Osteoblast (primary cell): ENCODE data around the gene MLANA. TPM values are rescaled to one million over a fixed set of nuclear protein-coding genes. Genes with fewer than 3 reads are reported as not detected.

Experiments
- DNase-seq: peaks from one replicate; pipeline ENCODE4 v3.0.0; 2011; ENCODE audit warnings: low spot score, mixed read lengths; ENCODE audit not compliant: insufficient read length; ENCODE audit errors: missing footprints
- H2AFZ ChIP-seq: 2 replicates; pipeline ENCODE4 v1.6.0; 2011; ENCODE audit warnings: mild to moderate bottlenecking, low read length
- H3K27ac ChIP-seq: 2 replicates; pipeline ENCODE4 v1.5.1; 2011; ENCODE audit warnings: mild to moderate bottlenecking, low read depth, low read length, moderate library complexity
- H3K27me3 ChIP-seq: 2 replicates; pipeline ENCODE4 v1.6.0; 2012; ENCODE audit warnings: mild to moderate bottlenecking, control low read depth, inconsistent platforms, low read length, moderate library complexity; ENCODE audit not compliant: insufficient read depth
- H3K36me3 ChIP-seq: 2 replicates; pipeline ENCODE4 v1.5.1; 2011; ENCODE audit warnings: mild to moderate bottlenecking, low read length, control low read depth, moderate library complexity; ENCODE audit not compliant: insufficient read depth
- H3K4me1 ChIP-seq: 2 replicates; pipeline ENCODE4 v1.5.1; 2011; ENCODE audit warnings: mild to moderate bottlenecking, low read length, control low read depth, moderate library complexity; ENCODE audit not compliant: insufficient read depth
- H3K4me2 ChIP-seq: 2 replicates; pipeline ENCODE4 v1.6.0; 2011; ENCODE audit warnings: mild to moderate bottlenecking, low read length; ENCODE audit not compliant: insufficient read depth
- H3K4me3 ChIP-seq: fragments of 200-600 bp; sonication (generic); 3 replicates; pipeline ENCODE4 v1.5.1; 2012; ENCODE audit warnings: mild to moderate bottlenecking, low read length, inconsistent platforms; ENCODE audit not compliant: insufficient read depth
- H3K79me2 ChIP-seq: 2 replicates; pipeline ENCODE4 v1.6.0; 2012; ENCODE audit warnings: mild to moderate bottlenecking, low read length, control low read depth, inconsistent platforms; ENCODE audit not compliant: insufficient read depth
- H3K9me3 ChIP-seq: 2 replicates; pipeline ENCODE4 v1.5.1; 2011; ENCODE audit warnings: low read depth, low read length, control low read depth
- H4K20me1 ChIP-seq: 2 replicates; pipeline ENCODE4 v1.6.0; 2012; ENCODE audit warnings: mild to moderate bottlenecking, low read length, control low read depth; ENCODE audit not compliant: insufficient read depth
- total RNA-seq: library from RNA; depleted of rRNA; stranded (reverse); fragments of >200 nt; gene quantifications from 2 replicates; pipeline ENCODE4 v1.2.3, GENCODE V29; 2012
- TF ChIP-seq, protein P1 (sequence below): IDR thresholded peaks from 2 replicates; pipeline ENCODE4 v1.5.1; 2011; ENCODE audit warnings: mild to moderate bottlenecking, low read depth, low read length, moderate library complexity; ENCODE audit errors: extremely low read depth

The MLANA gene, protein sequence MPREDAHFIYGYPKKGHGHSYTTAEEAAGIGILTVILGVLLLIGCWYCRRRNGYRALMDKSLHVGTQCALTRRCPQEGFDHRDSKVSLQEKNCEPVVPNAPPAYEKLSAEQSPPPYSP
- total RNA-seq = under 0.01 TPM in 1 of 2 replicates, not detected in the other

DNA sequence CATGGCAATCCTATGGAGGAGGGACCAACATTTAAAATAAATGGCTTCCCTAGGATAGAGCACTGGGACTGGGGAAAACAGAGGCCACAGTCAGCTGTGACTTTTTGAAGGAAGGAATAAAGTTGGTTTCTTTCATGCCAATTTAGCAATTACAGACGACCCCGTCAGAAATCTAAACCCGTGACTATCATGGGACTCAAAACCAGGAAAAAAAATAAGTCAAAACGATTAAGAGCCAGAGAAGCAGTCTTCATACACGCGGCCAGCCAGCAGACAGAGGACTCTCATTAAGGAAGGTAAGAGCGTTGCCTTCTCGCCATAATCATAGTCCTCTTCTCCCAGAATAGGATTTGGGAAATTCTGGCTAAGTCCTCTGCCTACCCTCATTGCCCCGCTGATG lies at the start of gene MLANA:
TSS of gene MLANA (plus strand) at position 249 of the 400 bp plus-strand sequence. CDS start 1,586 bp downstream, outside the sequence.
- no peaks in the 10 kb centered on the region for H3K79me2 ChIP-seq
- no peak within 1 kb of the TSS for H3K27ac ChIP-seq
- peaks cover 24% of the 10 kb centered on the region for H3K27me3 ChIP-seq
- H4K20me1 ChIP-seq = no peaks in the 10 kb centered on the region
- H2AFZ ChIP-seq = no peak within 1 kb of the TSS
- H3K4me2 ChIP-seq = no peak within 1 kb of the TSS
- H3K36me3 ChIP-seq = no peaks in the 10 kb centered on the region
- H3K4me3 ChIP-seq = no peak within 1 kb of the TSS
- DNase-seq = no peak
- no peaks in the 10 kb centered on the region for H3K4me1 ChIP-seq
- TF ChIP-seq, protein P1, sequence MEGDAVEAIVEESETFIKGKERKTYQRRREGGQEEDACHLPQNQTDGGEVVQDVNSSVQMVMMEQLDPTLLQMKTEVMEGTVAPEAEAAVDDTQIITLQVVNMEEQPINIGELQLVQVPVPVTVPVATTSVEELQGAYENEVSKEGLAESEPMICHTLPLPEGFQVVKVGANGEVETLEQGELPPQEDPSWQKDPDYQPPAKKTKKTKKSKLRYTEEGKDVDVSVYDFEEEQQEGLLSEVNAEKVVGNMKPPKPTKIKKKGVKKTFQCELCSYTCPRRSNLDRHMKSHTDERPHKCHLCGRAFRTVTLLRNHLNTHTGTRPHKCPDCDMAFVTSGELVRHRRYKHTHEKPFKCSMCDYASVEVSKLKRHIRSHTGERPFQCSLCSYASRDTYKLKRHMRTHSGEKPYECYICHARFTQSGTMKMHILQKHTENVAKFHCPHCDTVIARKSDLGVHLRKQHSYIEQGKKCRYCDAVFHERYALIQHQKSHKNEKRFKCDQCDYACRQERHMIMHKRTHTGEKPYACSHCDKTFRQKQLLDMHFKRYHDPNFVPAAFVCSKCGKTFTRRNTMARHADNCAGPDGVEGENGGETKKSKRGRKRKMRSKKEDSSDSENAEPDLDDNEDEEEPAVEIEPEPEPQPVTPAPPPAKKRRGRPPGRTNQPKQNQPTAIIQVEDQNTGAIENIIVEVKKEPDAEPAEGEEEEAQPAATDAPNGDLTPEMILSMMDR = no peak
- no peaks in the 10 kb centered on the region for H3K9me3 ChIP-seq

DNA sequence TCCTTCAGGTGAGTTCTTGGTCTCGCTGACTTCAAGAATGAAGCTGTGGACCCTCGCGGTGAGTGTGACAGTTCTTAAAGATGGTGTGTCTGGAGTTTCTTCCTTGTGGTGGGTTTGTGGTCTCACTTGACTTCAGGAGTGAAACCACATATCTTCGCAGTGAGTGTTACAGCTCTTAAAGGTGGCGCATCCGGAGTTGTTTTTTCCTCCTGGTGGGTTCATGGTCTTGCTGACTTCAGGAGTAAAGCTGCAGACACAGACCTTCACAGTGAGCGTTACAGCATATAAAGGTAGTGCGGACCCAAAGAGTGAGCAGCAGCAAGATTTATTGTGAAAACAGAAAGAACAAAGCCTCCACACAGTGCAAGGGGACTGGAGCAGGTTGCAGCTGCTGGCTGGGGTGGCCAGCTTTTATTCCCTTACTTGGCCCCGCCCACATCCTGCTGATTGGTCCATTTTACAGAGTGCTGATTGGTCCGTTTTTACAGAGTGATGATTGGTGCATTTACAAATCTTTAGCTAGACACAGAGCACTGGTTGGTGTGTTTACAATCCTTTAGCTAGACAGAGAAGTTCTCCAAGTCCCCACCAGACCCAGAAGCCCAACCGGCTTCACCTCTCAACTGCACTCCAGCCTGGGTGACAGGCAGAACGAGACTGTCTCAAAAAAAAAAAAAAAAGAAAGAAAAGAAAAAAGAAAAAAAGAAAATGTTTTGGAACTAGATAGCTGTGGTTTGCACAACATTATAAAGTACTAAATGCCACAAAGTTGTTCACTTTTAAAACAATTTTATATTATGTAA lies 48.7 kb upstream of the MLANA start:
- H3K9me3 ChIP-seq = no peaks in the 10 kb centered on the region
- TF ChIP-seq, protein P1 = no peak
- H2AFZ ChIP-seq = no peak overlapping the region
- H4K20me1 ChIP-seq = no peaks in the 10 kb centered on the region
- peaks cover 10% of the 10 kb centered on the region for H3K27me3 ChIP-seq
- no peak for DNase-seq
- no peaks in the 10 kb centered on the region for H3K79me2 ChIP-seq
- no peak overlapping the region for H3K4me2 ChIP-seq
- peaks cover 28% of the 10 kb centered on the region for H3K4me1 ChIP-seq
- H3K27ac ChIP-seq = no peak overlapping the region
- H3K4me3 ChIP-seq = no peak overlapping the region
- H3K36me3 ChIP-seq = no peaks in the 10 kb centered on the region

DNA sequence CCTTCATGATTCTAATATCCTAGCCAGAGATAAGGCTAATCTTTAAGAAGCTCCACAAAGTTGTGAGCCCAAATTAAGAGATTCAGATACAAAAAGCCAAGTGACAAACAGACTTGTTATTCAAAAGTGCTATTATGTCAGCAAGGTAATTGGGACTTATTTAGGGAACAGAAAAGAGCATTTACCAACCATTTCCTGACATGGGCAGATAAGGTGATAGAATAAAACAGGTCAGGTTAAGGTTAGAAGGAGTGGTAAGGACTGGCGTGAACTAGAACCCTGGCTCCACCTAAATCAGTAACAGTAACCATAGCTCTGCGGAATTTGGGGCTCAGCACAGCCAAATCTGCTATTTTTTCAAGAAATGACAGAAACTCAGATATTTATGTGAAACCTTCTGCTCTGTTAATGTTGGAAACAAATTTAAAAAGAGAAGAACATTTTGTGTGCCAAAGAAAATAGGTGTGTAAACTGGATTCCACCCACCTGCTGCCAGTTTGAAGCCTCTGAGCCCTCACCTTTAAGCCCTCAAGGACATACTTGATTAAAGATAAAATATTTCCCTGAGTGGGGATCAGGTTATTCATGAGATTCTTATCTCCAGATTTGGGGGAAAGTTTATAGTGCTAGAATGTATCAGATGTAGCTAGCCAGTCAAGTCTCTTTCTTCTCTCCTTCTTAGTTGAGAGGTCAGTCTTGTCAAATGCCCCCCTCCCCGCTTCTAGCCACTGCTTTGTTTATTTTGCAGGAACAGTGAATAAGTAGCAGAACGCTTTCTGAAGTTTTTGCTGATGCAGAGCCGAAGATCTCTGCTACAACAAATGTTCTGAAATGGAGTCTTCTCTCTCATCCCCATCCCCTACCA lies 47.5 kb upstream of the MLANA start:
- H3K4me3 ChIP-seq = no peak overlapping the region
- TF ChIP-seq, protein P1 = no peak
- DNase-seq = no peak
- H3K4me1 ChIP-seq = peaks cover 28% of the 10 kb centered on the region
- H4K20me1 ChIP-seq = no peaks in the 10 kb centered on the region
- no peak overlapping the region for H3K27ac ChIP-seq
- peaks cover 18% of the 10 kb centered on the region for H3K27me3 ChIP-seq
- no peak overlapping the region for H3K4me2 ChIP-seq
- no peaks in the 10 kb centered on the region for H3K9me3 ChIP-seq
- H2AFZ ChIP-seq = no peak overlapping the region
- no peaks in the 10 kb centered on the region for H3K79me2 ChIP-seq
- no peaks in the 10 kb centered on the region for H3K36me3 ChIP-seq
